Skeletal muscle tissue (tissue), 5 donors: ENCODE measurements around the gene CTNND1. TPM values are rescaled to one million over a fixed set of nuclear protein-coding genes. Genes with fewer than 3 reads are reported as not detected.
"Not testable (repeated sequence)": the region's sequence is repeated elsewhere in the genome, so short reads cannot be mapped to it uniquely, and the experiment has no call there.

Experiments used
- H3K27ac ChIP-seq: one replicate; pipeline ENCODE4 v1.7.0; 2013; ENCODE audit warnings: mild to moderate bottlenecking, low read depth, low read length, inconsistent platforms
- H3K27me3 ChIP-seq, 3 donors: one replicate each; pipeline ENCODE4 v1.7.0; 2013; ENCODE audit warnings: low read length in 3 of 3; ENCODE audit not compliant: control insufficient read depth in 3 of 3, insufficient read depth in 3 of 3
- H3K36me3 ChIP-seq, 3 donors: one replicate each; pipeline ENCODE4 v1.7.0; 2013; ENCODE audit warnings: low read length in 3 of 3; ENCODE audit not compliant: control insufficient read depth in 3 of 3, insufficient read depth in 3 of 3
- H3K4me1 ChIP-seq, 3 donors: one replicate each; pipeline ENCODE4 v1.7.0; 2013; ENCODE audit warnings: low read length in 3 of 3, mild to moderate bottlenecking in 3 of 3; ENCODE audit not compliant: control insufficient read depth in 3 of 3, insufficient read depth in 3 of 3
- H3K4me3 ChIP-seq, 3 donors: one replicate each; pipeline ENCODE4 v1.7.0; 2013; ENCODE audit warnings: low read length in 3 of 3
- H3K9ac ChIP-seq, 3 donors: one replicate each; pipeline ENCODE4 v1.7.0; 2013; ENCODE audit warnings: low read length in 3 of 3, mild to moderate bottlenecking in 3 of 3, moderate library complexity in 2 of 3, low read depth in 1 of 3
- H3K9me3 ChIP-seq, 3 donors: one replicate each; pipeline ENCODE4 v1.7.0; 2013; ENCODE audit warnings: low read length in 3 of 3; ENCODE audit not compliant: control insufficient read depth in 3 of 3
- small RNA-seq: library from RNA; depleted of rRNA; stranded (forward); fragments of <200 nt; gene quantifications from one replicate; pipeline ENCODE3, GENCODE V24; 2014
- total RNA-seq: library from RNA; depleted of rRNA; stranded (reverse); fragments of >200 nt; gene quantifications from one replicate; pipeline ENCODE4 v1.2.3, GENCODE V29; 2014
- donor health status: Osteomylitis.

Gene CTNND1
- total RNA-seq, 1 donor from 2014 or later, result 121 TPM

DNA sequence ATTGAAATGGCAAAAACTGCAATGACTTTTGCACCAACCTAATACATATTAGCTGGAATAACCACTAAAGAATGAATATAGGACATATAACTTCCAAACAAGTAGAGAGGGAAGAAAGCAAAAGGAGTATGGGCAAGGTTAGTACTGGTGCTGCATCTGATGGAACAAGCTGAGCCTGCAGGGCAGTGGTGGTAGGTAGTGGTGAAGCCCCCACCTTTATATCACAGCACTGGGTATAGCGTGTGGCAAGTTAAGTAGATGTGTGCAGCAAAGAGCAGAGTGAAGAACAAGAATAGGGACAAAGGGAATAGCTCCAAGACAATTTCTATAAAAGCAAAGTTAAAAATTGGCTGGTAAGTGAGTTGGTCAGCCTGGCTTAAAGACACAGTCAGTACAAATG lies 62.3 kb downstream of the CTNND1 start:
- H3K9ac ChIP-seq, result no peak overlapping the region
- H3K27me3 ChIP-seq, result no peaks in the 10 kb centered on the region
- H3K27ac ChIP-seq, result no peak overlapping the region
- no peaks in the 10 kb centered on the region for H3K9me3 ChIP-seq
- no peaks in the 10 kb centered on the region for H3K4me1 ChIP-seq
- H3K4me3 ChIP-seq, result no peak overlapping the region
- no peaks in the 10 kb centered on the region for H3K36me3 ChIP-seq

DNA sequence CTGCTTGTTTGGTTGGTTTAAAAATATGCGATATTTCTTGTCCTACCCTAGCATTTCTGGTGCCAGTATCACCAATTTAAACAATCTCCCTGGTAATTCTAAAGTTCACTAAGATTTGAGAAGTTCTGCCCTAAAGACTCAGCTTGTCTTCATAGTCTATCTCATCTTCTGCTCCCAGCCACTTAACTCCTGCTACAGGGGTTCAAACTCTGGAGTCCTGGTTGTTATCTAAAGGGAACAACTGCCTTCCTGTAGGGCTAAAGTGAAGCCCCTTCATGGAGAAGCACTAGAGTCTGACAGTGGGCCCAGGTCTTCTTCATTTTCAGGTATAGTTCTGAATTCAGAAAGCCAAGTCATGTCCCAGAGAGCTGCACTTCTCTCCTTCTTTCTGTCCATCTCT lies 73.2 kb downstream of the CTNND1 start:
- Histone ChIP-seq H3K9me3 (peaks cover 0 to 2% (median 0%) of the 10 kb centered on the region in 3 donors), H3K4me1 (no peaks in the 10 kb centered on the region), H3K9ac (no peak overlapping the region), H3K27ac (no peak overlapping the region), H3K4me3 (no peak overlapping the region), H3K36me3 (no peaks in the 10 kb centered on the region), H3K27me3 (no peaks in the 10 kb centered on the region)

DNA sequence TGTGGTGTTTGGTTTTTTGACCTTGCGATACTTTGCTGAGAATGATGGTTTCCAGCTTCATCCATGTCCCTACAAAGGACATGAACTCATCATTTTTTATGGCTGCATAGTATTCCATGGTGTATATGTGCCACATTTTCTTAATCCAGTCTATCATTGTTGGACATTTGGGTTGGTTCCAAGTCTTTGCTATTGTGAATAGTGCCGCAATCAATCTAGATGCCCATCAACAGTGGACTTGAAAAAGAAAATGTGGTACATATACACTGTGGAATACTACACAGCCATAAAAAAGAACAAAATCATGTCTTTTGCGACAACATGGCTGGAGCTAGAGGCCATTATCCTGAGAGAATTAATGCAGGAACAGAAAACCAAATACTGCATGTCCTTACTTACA lies 77.0 kb downstream of the CTNND1 start:
- H3K9ac ChIP-seq, H3K27ac ChIP-seq, H3K27me3 ChIP-seq, H3K4me3 ChIP-seq, H3K4me1 ChIP-seq, H3K36me3 ChIP-seq, H3K9me3 ChIP-seq: not testable (repeated sequence)

DNA sequence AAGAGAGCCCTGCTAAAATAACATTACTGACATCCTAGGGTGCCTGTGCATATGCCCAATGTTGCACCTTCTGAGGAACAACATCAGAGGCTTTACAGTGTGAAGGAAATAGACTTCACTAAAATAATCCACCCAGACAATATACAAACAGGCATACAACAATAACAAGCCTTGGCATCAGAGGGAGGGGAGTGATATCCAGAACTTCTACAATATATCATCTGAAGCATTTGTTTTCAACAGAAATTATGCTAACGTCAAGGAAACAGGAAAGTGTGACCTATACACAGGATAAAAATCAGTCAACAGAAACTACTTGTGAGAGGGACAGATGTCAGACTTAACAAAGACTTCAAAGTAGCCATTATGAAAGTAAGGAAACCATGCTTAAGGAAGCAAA lies 81.3 kb downstream of the CTNND1 start:
- no peak overlapping the region for H3K4me3 ChIP-seq
- H3K36me3 ChIP-seq, result no peaks in the 10 kb centered on the region
- no peaks in the 10 kb centered on the region for H3K27me3 ChIP-seq
- no peak overlapping the region for H3K9ac ChIP-seq
- no peaks in the 10 kb centered on the region for H3K4me1 ChIP-seq
- H3K27ac ChIP-seq, result no peak overlapping the region
- H3K9me3 ChIP-seq, result no peaks in the 10 kb centered on the region

DNA sequence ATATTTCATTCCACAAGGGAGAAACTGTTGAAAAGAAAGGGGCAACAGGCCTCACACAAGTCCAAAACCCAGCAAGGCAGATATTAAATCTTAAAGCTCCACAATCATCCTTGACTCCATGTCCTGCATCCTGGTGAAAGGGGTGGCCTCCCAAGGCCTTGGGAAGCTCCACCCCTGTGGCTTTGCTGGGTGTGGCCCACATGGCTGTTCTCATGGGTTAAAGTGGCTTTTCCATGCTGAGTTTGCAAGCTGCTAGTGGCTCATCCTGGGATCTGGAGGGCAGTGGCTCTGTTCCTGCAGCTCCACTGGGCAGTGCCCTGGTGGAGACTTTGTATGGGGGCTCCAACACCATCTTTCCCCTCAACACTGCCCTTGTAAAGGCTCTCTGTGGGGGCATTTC lies 106.4 kb downstream of the CTNND1 start:
- no peak overlapping the region for H3K9ac ChIP-seq
- H3K9me3 ChIP-seq, result no peaks in the 10 kb centered on the region
- no peaks in the 10 kb centered on the region for H3K27me3 ChIP-seq
- H3K36me3 ChIP-seq, result no peaks in the 10 kb centered on the region
- H3K4me3 ChIP-seq, result no peak overlapping the region
- H3K4me1 ChIP-seq, result no peaks in the 10 kb centered on the region
- no peak overlapping the region for H3K27ac ChIP-seq

DNA sequence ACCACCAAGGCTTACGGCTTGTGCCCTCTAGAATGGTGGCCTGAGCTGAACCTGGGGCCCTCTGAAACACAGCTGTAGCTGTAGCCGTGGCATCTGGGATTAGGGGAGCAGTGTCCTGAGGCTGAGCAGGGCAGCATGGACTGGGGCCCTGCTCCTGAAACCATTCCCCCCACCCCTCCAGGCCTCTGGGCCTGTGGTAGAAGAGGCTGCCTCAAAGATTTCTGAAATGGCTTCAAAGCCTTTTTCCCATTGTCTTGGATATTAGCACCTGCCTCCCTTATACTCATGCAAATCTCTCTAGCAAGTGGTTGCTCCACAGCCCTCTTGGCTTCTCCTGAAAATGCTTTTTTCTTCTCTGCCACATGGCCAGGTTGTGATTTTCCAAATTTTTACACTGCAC lies 106.9 kb downstream of the CTNND1 start:
- Histone ChIP-seq H3K27ac (no peak overlapping the region), H3K4me3 (no peak overlapping the region), H3K9ac (no peak overlapping the region), H3K4me1 (no peaks in the 10 kb centered on the region), H3K27me3 (no peaks in the 10 kb centered on the region), H3K9me3 (no peaks in the 10 kb centered on the region), H3K36me3 (no peaks in the 10 kb centered on the region)

Small RNA genes within 50 kb of the gene (small RNA-seq; reads per million reads assigned to genes)
- gene AP001931.1, result not detected
- gene TMX2-CTNND1, result not detected

Other genes with a start within 250 kb of the CTNND1 start
- 18.3 TPM for gene SLC43A1, start 246.1 kb upstream of the CTNND1 start, total RNA-seq
- 64.2 TPM for gene TIMM10, start 231.0 kb upstream of the CTNND1 start, total RNA-seq
- 69.9 TPM for gene SMTNL1, start 224.2 kb upstream of the CTNND1 start, total RNA-seq
- gene UBE2L6, start 194.1 kb upstream of the CTNND1 start, total RNA-seq, result 15.7 TPM
- 15.1 TPM for gene SERPING1, start 164.1 kb upstream of the CTNND1 start, total RNA-seq
- 0.52 TPM for gene YPEL4, start 111.9 kb upstream of the CTNND1 start, total RNA-seq
- gene CLP1, start 104.0 kb upstream of the CTNND1 start, total RNA-seq, result 20.4 TPM
- gene ZDHHC5, start 93.7 kb upstream of the CTNND1 start, total RNA-seq, result 19.3 TPM
- gene MED19, start 49.6 kb upstream of the CTNND1 start, total RNA-seq, result 11.0 TPM
- 30.3 TPM for gene TMX2, start 49.2 kb upstream of the CTNND1 start, total RNA-seq
- 61.1 TPM for gene SELENOH, start 20.3 kb upstream of the CTNND1 start, total RNA-seq
- gene BTBD18, start 10.0 kb upstream of the CTNND1 start, total RNA-seq, result not detected